ENCODE data around the gene MAGEH1. TPM values are rescaled to one million over a fixed set of nuclear protein-coding genes. Genes with fewer than 3 reads are reported as not detected.

MAGEH1 gene
- total and polyA plus RNA-seq, 2 of the 8 experiments (the other 6 are each of a cell fraction or from before 2014, with no cell fraction given) = 9.4 to 13.4 TPM

DNA sequence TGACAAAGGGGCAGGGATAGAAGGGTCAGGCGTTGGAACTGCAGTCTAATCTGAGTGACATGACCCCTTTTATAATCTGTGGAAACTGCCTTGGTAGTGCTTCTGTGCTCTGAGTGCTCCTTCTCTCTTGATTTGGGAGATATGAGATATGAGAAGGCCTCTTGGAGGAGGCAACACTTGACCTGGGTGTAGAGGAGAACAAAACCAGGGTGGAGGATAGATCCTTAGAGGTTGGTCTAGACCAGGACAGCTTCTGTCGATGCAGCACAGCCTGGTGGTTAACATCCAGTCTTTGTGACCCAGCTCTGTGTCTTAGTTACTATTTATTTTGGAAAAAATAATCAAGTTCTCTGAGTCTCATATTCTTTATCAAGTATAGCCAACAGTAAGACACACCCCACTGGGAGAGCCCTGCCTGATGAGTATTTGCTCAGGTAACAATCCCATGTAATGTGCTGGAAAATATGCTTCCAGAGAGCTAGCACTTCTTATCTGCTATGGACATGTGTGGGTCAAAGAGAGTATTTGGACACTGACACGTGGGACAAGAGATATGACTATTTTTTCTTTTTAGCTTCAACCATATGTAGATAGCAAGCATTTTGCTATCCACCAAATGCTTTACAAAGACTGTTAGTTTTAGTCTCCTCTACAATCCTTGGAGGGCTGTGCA lies 28.6 kb downstream of the MAGEH1 start (continued):
- TF ChIP-seq MAX (IDR thresholded peaks at IDR 0.05) = no peak
- TF ChIP-seq, protein P1, sequence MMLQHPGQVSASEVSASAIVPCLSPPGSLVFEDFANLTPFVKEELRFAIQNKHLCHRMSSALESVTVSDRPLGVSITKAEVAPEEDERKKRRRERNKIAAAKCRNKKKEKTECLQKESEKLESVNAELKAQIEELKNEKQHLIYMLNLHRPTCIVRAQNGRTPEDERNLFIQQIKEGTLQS (IDR thresholded peaks at IDR 0.05; ENCODE audit: insufficient read depth, low read depth, low read length) = no peak
